ENCODE measurements around the gene KYNU. TPM values are rescaled to one million over a fixed set of nuclear protein-coding genes. Genes with fewer than 3 reads are reported as not detected.

Gene KYNU
- total and polyA plus RNA-seq, 10 of the 15 experiments (the other 5 are each of a cell fraction or from before 2014, with no cell fraction given) = 31.3 to 101 (median 38.3) TPM

GRCh38 chr2:142991295-142991694, 113.8 kb downstream of the KYNU start:
- WGBS (ENCODE audit: insufficient coverage, insufficient replicate concordance, low lambda C conversion rate, missing lambda C conversion rate) = 87% methylated on average over 3 of the region's 3 CpGs
- no peaks in the 10 kb centered on the region; a peak in 1 of 4 replicates for H3K36me3 ChIP-seq (ENCODE audit: control insufficient read depth in 2 of 2, insufficient read depth in 2 of 2, low read length in 1 of 2)
- no peak for ATAC-seq
- ChIA-PET POLR2A (no interaction called here), RAD21 (ENCODE audit: unreplicated experiment) (no interaction called here), SMC1A (ENCODE audit: uncharacterized antibody, unreplicated experiment) (no interaction called here), CTCF (interaction anchor here (1.0 to 9.8 kb wide), 4 partner anchors 10 to 301 kb away, joined by 3 to 124 read pairs (median 5); partner anchors contain the start of gene KYNU)
- H3K79me2 ChIP-seq (ENCODE audit: control insufficient read depth, insufficient read depth, low read length) = no peaks in the 10 kb centered on the region
- in situ Hi-C loops (cut with MboI) (loop anchor here (5.0 to 25.0 kb wide), 2 partner anchors 309 to 704 kb away; no protein-coding TSS in a partner anchor), intact Hi-C loops (cut with micrococcal nuclease; ENCODE audit: unreplicated experiment) (no loop called here)
- BruUV-seq (replicated peaks) = no TSS peak
- DNase-seq (ENCODE audit: low read depth, low spot score) = no peak
- no peaks in the 10 kb centered on the region for H4K20me1 ChIP-seq (ENCODE audit: control insufficient read depth, insufficient read depth)
- FAIRE-seq = no peak
- H3K4me2 ChIP-seq (ENCODE audit: control insufficient read depth, insufficient read depth) = no peak overlapping the region
- H3K27me3 ChIP-seq (replicated peaks in 1 of 2; ENCODE audit: control insufficient read depth in 2 of 2, insufficient read depth in 2 of 2, low read length in 1 of 2) = no peaks in the 10 kb centered on the region
- H3K9me3 ChIP-seq (replicated peaks; ENCODE audit: control insufficient read depth, insufficient read depth, low read length) = no peaks in the 10 kb centered on the region
- no peak for TF ChIP-seq CREB1 (IDR thresholded peaks at IDR 0.05; ENCODE audit: low read depth)
- TF ChIP-seq, protein P1, sequence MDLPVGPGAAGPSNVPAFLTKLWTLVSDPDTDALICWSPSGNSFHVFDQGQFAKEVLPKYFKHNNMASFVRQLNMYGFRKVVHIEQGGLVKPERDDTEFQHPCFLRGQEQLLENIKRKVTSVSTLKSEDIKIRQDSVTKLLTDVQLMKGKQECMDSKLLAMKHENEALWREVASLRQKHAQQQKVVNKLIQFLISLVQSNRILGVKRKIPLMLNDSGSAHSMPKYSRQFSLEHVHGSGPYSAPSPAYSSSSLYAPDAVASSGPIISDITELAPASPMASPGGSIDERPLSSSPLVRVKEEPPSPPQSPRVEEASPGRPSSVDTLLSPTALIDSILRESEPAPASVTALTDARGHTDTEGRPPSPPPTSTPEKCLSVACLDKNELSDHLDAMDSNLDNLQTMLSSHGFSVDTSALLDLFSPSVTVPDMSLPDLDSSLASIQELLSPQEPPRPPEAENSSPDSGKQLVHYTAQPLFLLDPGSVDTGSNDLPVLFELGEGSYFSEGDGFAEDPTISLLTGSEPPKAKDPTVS (IDR thresholded peaks at IDR 0.05; ENCODE audit: low read depth, low read length) = no peak
- TF ChIP-seq FOXK2 (IDR thresholded peaks at IDR 0.05) = no peak
- no peak for TF ChIP-seq ZZZ3 (IDR thresholded peaks at IDR 0.05; ENCODE audit: control insufficient read depth, insufficient read length, low read depth)
- TF ChIP-seq MTA3 (IDR thresholded peaks at IDR 0.05; ENCODE audit: borderline replicate concordance, low read length) = no peak
- no peak for TF ChIP-seq SPI1 (IDR thresholded peaks at IDR 0.05; ENCODE audit: borderline replicate concordance, insufficient read depth, low read depth, low read length)
- TF ChIP-seq JUND (IDR thresholded peaks at IDR 0.05; ENCODE audit: low read depth, low read length) = no peak
- TF ChIP-seq BHLHE40 (IDR thresholded peaks at IDR 0.05; ENCODE audit: borderline replicate concordance in 1 of 2, low read depth in 2 of 2, low read length in 1 of 2) = no peak
- TF ChIP-seq NFXL1 (IDR thresholded peaks at IDR 0.05; ENCODE audit: borderline replicate concordance) = no peak
- TF ChIP-seq PAX8 (IDR thresholded peaks at IDR 0.05) = no peak
- no peak for TF ChIP-seq PML (IDR thresholded peaks at IDR 0.05; ENCODE audit: low read length)
- H3K4me3 ChIP-seq = no peak overlapping the region
- peaks cover 5% of the 10 kb centered on the region; the same call in 1 of the 2 replicates for H3K4me1 ChIP-seq (ENCODE audit: control insufficient read depth, insufficient read depth, low read length)
- H3K9ac ChIP-seq (ENCODE audit: control insufficient read depth, insufficient read depth, low read length) = no peak overlapping the region
- no peak overlapping the region for H3K27ac ChIP-seq (ENCODE audit: control insufficient read depth, insufficient read depth)
- no peak overlapping the region for H2AFZ ChIP-seq (ENCODE audit: control insufficient read depth, low read depth, low read length)
